AG10803 (cell line): Measurements from ENCODE around the gene PKP3.
A peak's percentile ranks its signal among the peaks of the same experiment; 100 is the strongest.

Source experiments
- DNase-seq: peaks from one replicate; pipeline ENCODE4 v3.0.0; 2010; ENCODE audit warnings: low read depth
- H3K4me3 ChIP-seq: 2 replicates; pipeline ENCODE4 v1.5.1; 2011; ENCODE audit warnings: mild to moderate bottlenecking, low read length, control low read depth
- CTCF ChIP-seq: conservative IDR thresholded peaks from 2 replicates; pipeline ENCODE4 v1.5.1; 2011; ENCODE audit warnings: mild to moderate bottlenecking, low read length, control low read depth, inconsistent platforms

PKP3 gene

GRCh38 chr11:365831-366230, 28.2 kb upstream of the PKP3 start:
- TF ChIP-seq CTCF: no peak
- H3K4me3 ChIP-seq: no peak overlapping the region
- no peak for DNase-seq

- no peak for TF ChIP-seq CTCF
- DNase-seq: no peak
- H3K4me3 ChIP-seq: no peak overlapping the region
Observed at GRCh38 chr11:367956-368413, 26.0 kb upstream of the PKP3 start.

- peak overlapping the region; percentile 23; the same call in 1 of the 2 replicates for H3K4me3 ChIP-seq
- TF ChIP-seq CTCF: no peak
- DNase-seq: no peak
Observed at GRCh38 chr11:368414-369335, 25.3 kb upstream of the PKP3 start.

GRCh38 chr11:369336-370018, 24.5 kb upstream of the PKP3 start, which contains the start of gene B4GALNT4:
B4GALNT4 (plus strand) TSS chr11:369499; CDS start chr11:369804, 305 bp downstream.
- peak within 1 kb of the TSS; percentile 23; the same call in 1 of the 2 replicates for H3K4me3 ChIP-seq
- no peak for TF ChIP-seq CTCF
- no peak for DNase-seq

GRCh38 chr11:370070-370941, 23.7 kb upstream of the PKP3 start:
- no peak for TF ChIP-seq CTCF
- no peak for DNase-seq
- H3K4me3 ChIP-seq: no peak overlapping the region

GRCh38 chr11:371051-371450, 23.0 kb upstream of the PKP3 start:
- no peak for TF ChIP-seq CTCF
- no peak overlapping the region for H3K4me3 ChIP-seq
- no peak for DNase-seq
